ENCODE measurements around the gene TMEM80.
A peak's percentile ranks its signal among the peaks of the same experiment; 100 is the strongest.
"Not testable (repeated sequence)": the region's sequence is repeated elsewhere in the genome, so short reads cannot be mapped to it uniquely, and the experiment has no call there.

Gene TMEM80

GRCh38 chr11:721247-721740 lies 25.7 kb downstream of the TMEM80 start:
- no peak for DNase-seq (ENCODE audit: low read depth in 2 of 2)

- no peak for DNase-seq (ENCODE audit: low read depth in 2 of 2)
Observed at GRCh38 chr11:721741-722345, 26.2 kb downstream of the TMEM80 start.

- DNase-seq (ENCODE audit: low read depth in 2 of 2), result no peak
Observed at GRCh38 chr11:722346-722811, 26.8 kb downstream of the TMEM80 start.

GRCh38 chr11:723120-723883 lies 27.7 kb downstream of the TMEM80 start:
- no peak for DNase-seq (ENCODE audit: low read depth in 2 of 2)

- DNase-seq (ENCODE audit: low read depth in 2 of 2), result no peak
Observed at GRCh38 chr11:724049-724777, 28.6 kb downstream of the TMEM80 start.

GRCh38 chr11:724778-725386 lies 29.3 kb downstream of the TMEM80 start:
- no peak for DNase-seq (ENCODE audit: low read depth in 2 of 2)

GRCh38 chr11:725624-726202 lies 30.1 kb downstream of the TMEM80 start:
- no peak for DNase-seq (ENCODE audit: low read depth in 2 of 2)

- DNase-seq (ENCODE audit: low read depth in 2 of 2), result no peak
Observed at GRCh38 chr11:726278-727220, 30.9 kb downstream of the TMEM80 start.

GRCh38 chr11:727281-727701 lies 31.7 kb downstream of the TMEM80 start:
- no peak for DNase-seq (ENCODE audit: low read depth in 2 of 2)

GRCh38 chr11:727859-728748 lies 32.5 kb downstream of the TMEM80 start:
- DNase-seq (ENCODE audit: low read depth in 2 of 2), result peak; percentile 62 to 64

GRCh38 chr11:728901-729491 lies 33.4 kb downstream of the TMEM80 start:
- no peak for DNase-seq (ENCODE audit: low read depth in 2 of 2)

- DNase-seq (ENCODE audit: low read depth in 2 of 2), result no peak
Observed at GRCh38 chr11:729492-730074, 34.0 kb downstream of the TMEM80 start.

- no peak for DNase-seq (ENCODE audit: low read depth in 2 of 2)
Observed at GRCh38 chr11:733072-733471, 37.5 kb downstream of the TMEM80 start.

- not testable (repeated sequence) for DNase-seq (ENCODE audit: low read depth in 2 of 2)
Observed at GRCh38 chr11:734541-734940, 38.9 kb downstream of the TMEM80 start.

GRCh38 chr11:737366-737765 lies 41.8 kb downstream of the TMEM80 start:
- DNase-seq (ENCODE audit: low read depth in 2 of 2), result no peak

GRCh38 chr11:737899-738298 lies 42.3 kb downstream of the TMEM80 start:
- not testable (repeated sequence) for DNase-seq (ENCODE audit: low read depth in 2 of 2)

- no peak for DNase-seq (ENCODE audit: low read depth in 2 of 2)
Observed at GRCh38 chr11:742156-742546, 46.5 kb downstream of the TMEM80 start.

- no peak for DNase-seq (ENCODE audit: low read depth in 2 of 2)
Observed at GRCh38 chr11:742571-743201, 47.1 kb downstream of the TMEM80 start.
